ENCODE measurements around the gene MEGF11. TPM values are rescaled to one million over a fixed set of nuclear protein-coding genes. Genes with fewer than 3 reads are reported as not detected.

MEGF11 gene
- total RNA-seq, 4 donors from 2014 or later = 0.20 TPM; not detected in 3

- Histone ChIP-seq H3K9me3 (no peaks in the 10 kb centered on the region), H3K4me1 (no peaks in the 10 kb centered on the region), H3K4me3 (replicated peaks in 1 of 3) (no peak overlapping the region), H3K27me3 (no peaks in the 10 kb centered on the region), H3K36me3 (no peaks in the 10 kb centered on the region), H3K27ac (no peak overlapping the region)
- intact Hi-C loops (cut with DNase I) = no loop called here
- no peak for TF ChIP-seq POLR2A (IDR thresholded peaks at IDR 0.05)
- TF ChIP-seq, protein P1, sequence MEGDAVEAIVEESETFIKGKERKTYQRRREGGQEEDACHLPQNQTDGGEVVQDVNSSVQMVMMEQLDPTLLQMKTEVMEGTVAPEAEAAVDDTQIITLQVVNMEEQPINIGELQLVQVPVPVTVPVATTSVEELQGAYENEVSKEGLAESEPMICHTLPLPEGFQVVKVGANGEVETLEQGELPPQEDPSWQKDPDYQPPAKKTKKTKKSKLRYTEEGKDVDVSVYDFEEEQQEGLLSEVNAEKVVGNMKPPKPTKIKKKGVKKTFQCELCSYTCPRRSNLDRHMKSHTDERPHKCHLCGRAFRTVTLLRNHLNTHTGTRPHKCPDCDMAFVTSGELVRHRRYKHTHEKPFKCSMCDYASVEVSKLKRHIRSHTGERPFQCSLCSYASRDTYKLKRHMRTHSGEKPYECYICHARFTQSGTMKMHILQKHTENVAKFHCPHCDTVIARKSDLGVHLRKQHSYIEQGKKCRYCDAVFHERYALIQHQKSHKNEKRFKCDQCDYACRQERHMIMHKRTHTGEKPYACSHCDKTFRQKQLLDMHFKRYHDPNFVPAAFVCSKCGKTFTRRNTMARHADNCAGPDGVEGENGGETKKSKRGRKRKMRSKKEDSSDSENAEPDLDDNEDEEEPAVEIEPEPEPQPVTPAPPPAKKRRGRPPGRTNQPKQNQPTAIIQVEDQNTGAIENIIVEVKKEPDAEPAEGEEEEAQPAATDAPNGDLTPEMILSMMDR (IDR thresholded peaks at IDR 0.05) = no peak
- no peak for DNase-seq
- WGBS, 2 donors = 87 to 97% methylated on average over 3 of the region's 3 CpGs
Measured at GRCh38 chr15:66261056-66261455, 7.5 kb upstream of the MEGF11 start.

DNA sequence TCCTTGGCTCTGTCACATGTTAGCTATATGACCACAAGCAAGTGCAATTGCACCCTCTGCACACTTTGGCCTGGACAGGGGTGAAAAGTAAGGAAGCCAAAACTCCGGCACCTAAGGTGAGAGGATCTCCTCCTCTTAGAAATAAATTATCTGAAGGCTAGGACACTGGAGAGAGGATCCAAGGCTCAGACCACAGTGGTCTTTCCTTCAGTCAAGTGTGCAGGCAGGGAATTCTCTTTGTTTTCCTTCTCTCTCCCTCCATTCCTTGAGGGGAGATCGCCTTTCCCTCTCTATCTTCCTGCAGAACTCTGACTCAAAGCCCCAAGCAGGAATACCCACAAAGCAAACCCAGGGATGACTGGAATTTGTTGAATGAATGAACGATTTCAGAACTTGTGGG is 3.1 kb upstream of the MEGF11 start:
- DNase-seq = no peak
- Histone ChIP-seq H3K27me3 (peaks cover 4% of the 10 kb centered on the region), H3K4me3 (replicated peaks in 1 of 3) (no peak overlapping the region), H3K4me1 (peaks cover 14 to 26% of the 10 kb centered on the region in 2 donors), H3K27ac (no peak overlapping the region), H3K36me3 (no peaks in the 10 kb centered on the region), H3K9me3 (no peaks in the 10 kb centered on the region)
- TF ChIP-seq, protein P1 (IDR thresholded peaks at IDR 0.05) = no peak
- no peak for TF ChIP-seq POLR2A (IDR thresholded peaks at IDR 0.05)
- 82 to 85% methylated on average over 3 of the region's 3 CpGs for WGBS, 2 donors
- intact Hi-C loops (cut with DNase I) = no loop called here

- H3K27me3 ChIP-seq = peaks cover 4% of the 10 kb centered on the region
- intact Hi-C loops (cut with DNase I) = no loop called here
Measured at GRCh38 chr15:66254951-66255676, 1.6 kb upstream of the MEGF11 start.

GRCh38 chr15:66254089-66254950 is 770 bp upstream of the MEGF11 start:
- intact Hi-C loops (cut with DNase I) = no loop called here
- no peak overlapping the region for H3K27ac ChIP-seq
- no peaks in the 10 kb centered on the region for H3K9me3 ChIP-seq
- H3K27me3 ChIP-seq = peaks cover 4% of the 10 kb centered on the region
- TF ChIP-seq POLR2A (IDR thresholded peaks at IDR 0.05) = no peak
- TF ChIP-seq, protein P1 (IDR thresholded peaks at IDR 0.05) = no peak
- H3K4me1 ChIP-seq = peaks cover 18 to 27% of the 10 kb centered on the region in 2 donors
- DNase-seq = no peak
- H3K36me3 ChIP-seq = no peaks in the 10 kb centered on the region
- peak overlapping the region in 1 of 3 donors; percentile 37 for H3K4me3 ChIP-seq (replicated peaks in 1 of 3)
- WGBS, 2 donors = 14 to 18% methylated on average over 33 to 34 of the region's 36 CpGs

More at GRCh38 chr15:66254951-66255676, 1.6 kb upstream of the MEGF11 start:
- H3K9me3 ChIP-seq = no peaks in the 10 kb centered on the region
- WGBS, 2 donors = 48 to 68% methylated on average over 19 of the region's 19 CpGs
- no peak for DNase-seq
- no peak overlapping the region for H3K4me3 ChIP-seq (replicated peaks in 1 of 3)
- H3K27ac ChIP-seq = no peak overlapping the region
- TF ChIP-seq, protein P1 (IDR thresholded peaks at IDR 0.05) = no peak
- no peak for TF ChIP-seq POLR2A (IDR thresholded peaks at IDR 0.05)
- peaks cover 14 to 27% of the 10 kb centered on the region in 2 donors for H3K4me1 ChIP-seq
- no peaks in the 10 kb centered on the region for H3K36me3 ChIP-seq
